HepG2 (cell line): ENCODE measurements around the gene CDC6. TPM values are rescaled to one million over a fixed set of nuclear protein-coding genes. Genes with fewer than 3 reads are reported as not detected.

Source experiments
- ATAC-seq: fragments of 200-7000 bp; cut with Tn5 transposase; 3 replicates; pipeline ENCODE4 v1.9.1; 2020; ENCODE audit warnings: mild to moderate bottlenecking, moderate library complexity
- BruUV-seq: library from RNA; stranded (reverse); fragments of 400-500 nt; replicated peaks from 2 replicates; lab custom pipeline; 2021; lab: Mats Ljungman, UMichigan
- CTCF ChIA-PET: fragments of 300-600 bp; formaldehyde crosslinking; extraction: SDS; loops from one replicate; lab custom pipeline; 2021; ENCODE audit warnings: low total read pairs, inconsistent platforms, low intra/inter-chr PET ratio; lab: Yijun Ruan, JAX
- POLR2A ChIA-PET: fragments of 350-600 bp; sonication (Branson Sonifier 250); formaldehyde crosslinking; loops from one replicate; lab custom pipeline; 2020; ENCODE audit warnings: antibody characterized with exemption, inconsistent platforms; lab: Yijun Ruan, JAX
- DNase-seq: peaks from one replicate; pipeline ENCODE4 v3.0.0-alpha.2; 2015; ENCODE audit warnings: low spot score
- FAIRE-seq: peaks from 3 replicates; lab custom pipeline; 2011; peaks lifted over from hg19 to GRCh38; lab: Jason Lieb, UNC
- H2AFZ ChIP-seq: one replicate; pipeline ENCODE4 v1.6.1; 2011; ENCODE audit warnings: low read length, inconsistent platforms
- H3K27ac ChIP-seq: fragments of 300-600 bp; 3 replicates; pipeline ENCODE4 v1.8.0; 2011; ENCODE audit warnings: mixed run types, mild to moderate bottlenecking, mixed read lengths, low read length, inconsistent platforms; ENCODE audit not compliant: insufficient read depth; ENCODE audit errors: extremely low read length
- H3K27me3 ChIP-seq, 2 experiments: fragments of 200-600 bp in 1 of 2; 2 replicates in 1 of 2; 3 replicates in 1 of 2; pipeline versions ENCODE4 v1.6.0 to v1.8.0; 2011; ENCODE audit warnings: low read length in 2 of 2, mild to moderate bottlenecking in 2 of 2, moderate library complexity in 2 of 2, inconsistent platforms in 1 of 2; ENCODE audit not compliant: insufficient read depth in 2 of 2, control insufficient read depth in 1 of 2
- H3K36me3 ChIP-seq, 2 experiments: fragments of 200-600 bp in 1 of 2; replicated peaks in 1 of 2; 2 replicates in 1 of 2; 3 replicates in 1 of 2; pipeline versions ENCODE4 v1.5.1 to v1.8.0; 2011; ENCODE audit warnings: low read length in 2 of 2, inconsistent platforms in 1 of 2; ENCODE audit not compliant: insufficient read depth in 2 of 2, control insufficient read depth in 1 of 2
- H3K4me1 ChIP-seq: 2 replicates; pipeline ENCODE4 v1.5.1; 2012; ENCODE audit warnings: low read length, inconsistent platforms; ENCODE audit not compliant: insufficient read depth
- H3K4me2 ChIP-seq: 2 replicates; pipeline ENCODE4 v1.6.0; 2011; ENCODE audit warnings: low read depth, low read length, inconsistent platforms
- H3K4me3 ChIP-seq, 3 experiments: fragments of 200-600 bp in 1 of 3; sonication (generic), shearing (Covaris generic) in 1 of 3; replicated peaks in 1 of 3; 2 replicates each; pipeline ENCODE4 v1.5.1; 2011 to 2016; ENCODE audit warnings: low read length in 3 of 3, inconsistent platforms in 2 of 3, low read depth in 2 of 3, mild to moderate bottlenecking in 2 of 3, control low read depth in 1 of 3, mixed read lengths in 1 of 3; ENCODE audit not compliant: insufficient read depth in 1 of 3
- H3K79me2 ChIP-seq: one replicate; pipeline ENCODE4 v1.6.1; 2011; ENCODE audit warnings: low read length, inconsistent platforms; ENCODE audit not compliant: insufficient read depth
- H3K9ac ChIP-seq: 2 replicates; pipeline ENCODE4 v1.6.0; 2011; ENCODE audit warnings: mild to moderate bottlenecking, low read depth, low read length, inconsistent platforms; ENCODE audit not compliant: insufficient read depth
- H3K9me3 ChIP-seq: 2 replicates; pipeline ENCODE4 v1.5.1; 2012; ENCODE audit warnings: mild to moderate bottlenecking, low read length
- H4K20me1 ChIP-seq: 2 replicates; pipeline ENCODE4 v1.6.0; 2011; ENCODE audit warnings: inconsistent platforms, mild to moderate bottlenecking, low read length, moderate library complexity; ENCODE audit not compliant: insufficient read depth
- KAT8 ChIP-seq: IDR thresholded peaks from 2 replicates; pipeline ENCODE4 v1.6.1; 2016; ENCODE audit warnings: missing genetic modification reagents, missing compliant biosample characterization
- POLR2A ChIP-seq, 2 experiments: IDR thresholded peaks; 2 replicates each; pipeline ENCODE4 v1.6.1; 2011; ENCODE audit warnings: low read depth in 2 of 2, low read length in 2 of 2, mild to moderate bottlenecking in 1 of 2, moderate library complexity in 1 of 2; ENCODE audit not compliant: insufficient read depth in 1 of 2
- POLR2AphosphoS5 ChIP-seq: IDR thresholded peaks from 2 replicates; pipeline ENCODE4 v1.6.1; 2012; ENCODE audit warnings: low read depth, low read length
- ZBTB7B ChIP-seq: sonication (generic); formaldehyde crosslinking; IDR thresholded peaks from 2 replicates; pipeline ENCODE4 v1.4.0; 2020; ENCODE audit warnings: missing genetic modification reagents
- WGBS: methylation state at CpG from one replicate; pipeline ENCODE4 v1.1.6; 2017; ENCODE audit warnings: low lambda C conversion rate; 5-methylcytosine and 5-hydroxymethylcytosine counted together
- in situ Hi-C: cut with HindIII; loops from 2 replicates; pipeline ENCODE4 v1.10.0; 2017; ENCODE audit warnings: low pct_unique_long_range_greater_than_20kb; ENCODE audit not compliant: extremely low pct_ligation_motif_present
- intact Hi-C: fragments of 100-400 bp; cut with micrococcal nuclease; formaldehyde crosslinking; loops from one replicate; pipeline ENCODE4 v1.10.0; 2022; ENCODE audit not compliant: unreplicated experiment
- polyA plus RNA-seq, 8 experiments: library from polyadenylated mRNA; depleted of rRNA in 3 of 8; stranded (reverse) in 7 of 8; unstranded in 1 of 8; fragments of >200 nt; fragmentation: Illumina TruSeq in 4 of 8; extraction: Trizol in 4 of 8; gene quantifications; 2 replicates each; pipeline versions ENCODE4 v1.2.1 to v1.2.3, GENCODE V29; 2011 to 2016; ENCODE audit warnings: low read depth in 4 of 8, missing spikeins in 1 of 8, mixed read lengths in 1 of 8; ENCODE audit not compliant: insufficient read depth in 1 of 8
- total RNA-seq, 5 experiments: library from RNA; depleted of rRNA; stranded (reverse); fragments of >200 nt; fragmentation: Illumina TruSeq; extraction: Trizol; gene quantifications; 2 replicates each; pipeline ENCODE4 v1.2.3, GENCODE V29; 2016; ENCODE audit warnings: low read depth in 1 of 5
- TF ChIP-seq, protein P1 (sequence below): sonication (generic); formaldehyde crosslinking; IDR thresholded peaks from 2 replicates; pipeline ENCODE4 v1.4.0; 2020; ENCODE audit warnings: missing genetic modification reagents

The CDC6 gene
- total and polyA plus RNA-seq, 2 of the 13 experiments (the other 11 are each of a cell fraction or from before 2014, with no cell fraction given) = 17.4 to 114 TPM

DNA sequence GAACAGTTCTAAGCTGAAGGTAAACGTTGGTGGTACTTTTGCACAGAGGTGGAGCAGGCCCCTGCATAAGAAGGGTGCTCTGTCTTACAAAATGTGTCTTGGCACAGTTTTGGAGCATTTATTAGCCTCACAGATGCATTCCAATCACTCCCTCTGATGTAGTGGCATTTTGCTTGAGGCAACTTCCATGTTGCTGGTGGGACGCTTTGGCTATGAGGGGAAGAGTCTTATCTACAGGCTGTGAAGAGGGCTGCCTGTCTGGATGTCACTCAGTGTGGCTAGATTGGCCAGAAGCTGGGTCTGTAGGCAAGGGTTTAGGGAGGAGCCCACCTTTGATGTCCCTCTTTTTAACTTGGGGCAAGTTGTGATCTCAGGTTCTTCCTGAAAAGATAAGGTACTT is 18.7 kb downstream of the CDC6 start:
- H3K9me3 ChIP-seq = no peaks in the 10 kb centered on the region
- no peak for DNase-seq
- in situ Hi-C loops (no loop called here), intact Hi-C loops (no loop called here)
- no TSS peak for BruUV-seq
- peaks cover under 1 to 22% of the 10 kb centered on the region in 2 experiments; a peak in 4 of 5 replicates for H3K36me3 ChIP-seq
- TF ChIP-seq POLR2AphosphoS5 = peak; percentile 23; the same call in 1 of the 2 replicates
- TF ChIP-seq, protein P1, sequence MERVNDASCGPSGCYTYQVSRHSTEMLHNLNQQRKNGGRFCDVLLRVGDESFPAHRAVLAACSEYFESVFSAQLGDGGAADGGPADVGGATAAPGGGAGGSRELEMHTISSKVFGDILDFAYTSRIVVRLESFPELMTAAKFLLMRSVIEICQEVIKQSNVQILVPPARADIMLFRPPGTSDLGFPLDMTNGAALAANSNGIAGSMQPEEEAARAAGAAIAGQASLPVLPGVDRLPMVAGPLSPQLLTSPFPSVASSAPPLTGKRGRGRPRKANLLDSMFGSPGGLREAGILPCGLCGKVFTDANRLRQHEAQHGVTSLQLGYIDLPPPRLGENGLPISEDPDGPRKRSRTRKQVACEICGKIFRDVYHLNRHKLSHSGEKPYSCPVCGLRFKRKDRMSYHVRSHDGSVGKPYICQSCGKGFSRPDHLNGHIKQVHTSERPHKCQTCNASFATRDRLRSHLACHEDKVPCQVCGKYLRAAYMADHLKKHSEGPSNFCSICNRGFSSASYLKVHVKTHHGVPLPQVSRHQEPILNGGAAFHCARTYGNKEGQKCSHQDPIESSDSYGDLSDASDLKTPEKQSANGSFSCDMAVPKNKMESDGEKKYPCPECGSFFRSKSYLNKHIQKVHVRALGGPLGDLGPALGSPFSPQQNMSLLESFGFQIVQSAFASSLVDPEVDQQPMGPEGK (CRISPR knock-in tag) = no peak
- 0 out of 4 replicates have a peak, but pooled peaks of 1 of the 2 experiments have one; percentile 16 for TF ChIP-seq POLR2A (IDR thresholded peaks at IDR 0.05; ENCODE audit: insufficient read depth in 1 of 2, low read depth in 2 of 2, low read length in 2 of 2)
- TF ChIP-seq ZBTB7B (CRISPR knock-in tag) = no peak
- no peak for TF ChIP-seq KAT8
- WGBS = 59% methylated on average over 2 of the region's 2 CpGs
- H2AFZ ChIP-seq = no peak overlapping the region
- H3K4me3 ChIP-seq = no peak overlapping the region
- H3K4me2 ChIP-seq = no peak overlapping the region
- H3K9ac ChIP-seq = no peak overlapping the region
- ChIA-PET CTCF (interaction anchor here (8.6 kb wide), 1 partner anchor 48 kb away, joined by 157 read pairs; no protein-coding TSS in a partner anchor), POLR2A (interaction anchor here (2.5 to 4.1 kb wide), 3 partner anchors 11 to 57 kb away, joined by 11 to 35 read pairs (median 33); no protein-coding TSS in a partner anchor)
- peaks cover 49% of the 10 kb centered on the region for H3K4me1 ChIP-seq
- H3K27ac ChIP-seq = no peak overlapping the region
- H3K27me3 ChIP-seq = no peaks in the 10 kb centered on the region; a peak in 1 of 5 replicates
- no peaks in the 10 kb centered on the region for H4K20me1 ChIP-seq
- ATAC-seq = no peak
- FAIRE-seq = no peak
- H3K79me2 ChIP-seq = no peaks in the 10 kb centered on the region
